ENCODE measurements around the gene MMP24OS.

- no peak for TF ChIP-seq POLR2A (IDR thresholded peaks at IDR 0.05)
- TF ChIP-seq POLR2AphosphoS5 (IDR thresholded peaks at IDR 0.05), result peak; percentile 50
- no peak for TF ChIP-seq CTCF (IDR thresholded peaks at IDR 0.05)
Measured at GRCh38 chr20:35305682-35306556, 28.0 kb upstream of the MMP24OS start.

Measured in gastroesophageal sphincter (tissue), 3 donors.